Endothelial cell (in vitro differentiated cells): ENCODE measurements around the gene SF1. TPM values are rescaled to one million over a fixed set of nuclear protein-coding genes. Genes with fewer than 3 reads are reported as not detected.

Experiments
- DNase-seq: peaks from one replicate; pipeline ENCODE4 v3.0.0; 2021; ENCODE audit warnings: low spot score
- H3K27ac Mint-ChIP-seq: one replicate; pipeline ENCODE4 v1.8.0; 2021; ENCODE audit warnings: mixed read lengths, inconsistent platforms; ENCODE audit not compliant: unreplicated experiment
- H3K27me3 Mint-ChIP-seq: one replicate; pipeline ENCODE4 v1.8.0; 2021; ENCODE audit warnings: mild to moderate bottlenecking, moderate library complexity, mixed read lengths, inconsistent platforms; ENCODE audit not compliant: unreplicated experiment
- H3K36me3 Mint-ChIP-seq: one replicate; pipeline ENCODE4 v1.8.0; 2021; ENCODE audit warnings: mild to moderate bottlenecking, low read depth, mixed read lengths, inconsistent platforms; ENCODE audit not compliant: unreplicated experiment
- H3K4me1 Mint-ChIP-seq: one replicate; pipeline ENCODE4 v1.8.0; 2021; ENCODE audit warnings: mild to moderate bottlenecking, mixed read lengths, inconsistent platforms; ENCODE audit not compliant: unreplicated experiment
- H3K4me3 Mint-ChIP-seq: one replicate; pipeline ENCODE4 v1.8.0; 2021; ENCODE audit warnings: mild to moderate bottlenecking, mixed read lengths, inconsistent platforms; ENCODE audit not compliant: unreplicated experiment
- H3K9me3 Mint-ChIP-seq: one replicate; pipeline ENCODE4 v1.8.0; 2021; ENCODE audit warnings: mixed read lengths, inconsistent platforms; ENCODE audit not compliant: unreplicated experiment
- total RNA-seq: library from RNA; stranded (reverse); fragmentation: NEBNext Ultra II Directional; extraction: Animal tissue kit (Norgen Biotek cat#: 25700); gene quantifications from one replicate; pipeline ENCODE4 v1.2.1, GENCODE V29; 2021; ENCODE audit not compliant: unreplicated experiment
- TF ChIP-seq, protein P1 (sequence below): fragments of 200-600 bp; sonication (generic); IDR thresholded peaks from one replicate; pipeline ENCODE4 v1.5.0; 2021; ENCODE audit warnings: antibody characterized with exemption; ENCODE audit not compliant: unreplicated experiment

Gene SF1
- total RNA-seq, 1 donor from 2014 or later = 322 TPM

DNA sequence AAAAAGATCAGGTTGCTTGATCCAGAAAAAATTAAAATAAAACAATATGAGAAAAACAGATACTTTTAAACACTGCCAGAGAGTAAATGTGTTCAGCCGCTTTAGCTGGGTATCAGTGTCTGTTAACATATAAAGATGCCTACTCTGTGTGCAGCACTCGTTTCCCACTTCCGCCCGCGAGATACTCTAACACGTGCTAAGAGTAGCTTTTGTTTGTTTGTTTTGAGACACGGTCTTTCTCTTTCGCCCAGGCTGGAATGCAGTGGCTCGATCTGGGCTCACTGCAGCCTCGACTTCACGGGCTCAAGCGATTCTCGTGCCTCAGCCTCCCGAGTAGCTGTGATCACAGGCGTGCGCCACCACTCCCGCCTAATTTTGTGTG lies 32.5 kb upstream of the SF1 start:
- Mint-ChIP-seq H3K27ac (no peak overlapping the region), H3K9me3 (no peaks in the 10 kb centered on the region), H3K27me3 (peaks cover 12% of the 10 kb centered on the region), H3K36me3 (peaks cover 10% of the 10 kb centered on the region), H3K4me1 (no peaks in the 10 kb centered on the region), H3K4me3 (peak overlapping the region; percentile 90)
- no peak for DNase-seq
- TF ChIP-seq, protein P1, sequence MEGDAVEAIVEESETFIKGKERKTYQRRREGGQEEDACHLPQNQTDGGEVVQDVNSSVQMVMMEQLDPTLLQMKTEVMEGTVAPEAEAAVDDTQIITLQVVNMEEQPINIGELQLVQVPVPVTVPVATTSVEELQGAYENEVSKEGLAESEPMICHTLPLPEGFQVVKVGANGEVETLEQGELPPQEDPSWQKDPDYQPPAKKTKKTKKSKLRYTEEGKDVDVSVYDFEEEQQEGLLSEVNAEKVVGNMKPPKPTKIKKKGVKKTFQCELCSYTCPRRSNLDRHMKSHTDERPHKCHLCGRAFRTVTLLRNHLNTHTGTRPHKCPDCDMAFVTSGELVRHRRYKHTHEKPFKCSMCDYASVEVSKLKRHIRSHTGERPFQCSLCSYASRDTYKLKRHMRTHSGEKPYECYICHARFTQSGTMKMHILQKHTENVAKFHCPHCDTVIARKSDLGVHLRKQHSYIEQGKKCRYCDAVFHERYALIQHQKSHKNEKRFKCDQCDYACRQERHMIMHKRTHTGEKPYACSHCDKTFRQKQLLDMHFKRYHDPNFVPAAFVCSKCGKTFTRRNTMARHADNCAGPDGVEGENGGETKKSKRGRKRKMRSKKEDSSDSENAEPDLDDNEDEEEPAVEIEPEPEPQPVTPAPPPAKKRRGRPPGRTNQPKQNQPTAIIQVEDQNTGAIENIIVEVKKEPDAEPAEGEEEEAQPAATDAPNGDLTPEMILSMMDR = no peak

DNA sequence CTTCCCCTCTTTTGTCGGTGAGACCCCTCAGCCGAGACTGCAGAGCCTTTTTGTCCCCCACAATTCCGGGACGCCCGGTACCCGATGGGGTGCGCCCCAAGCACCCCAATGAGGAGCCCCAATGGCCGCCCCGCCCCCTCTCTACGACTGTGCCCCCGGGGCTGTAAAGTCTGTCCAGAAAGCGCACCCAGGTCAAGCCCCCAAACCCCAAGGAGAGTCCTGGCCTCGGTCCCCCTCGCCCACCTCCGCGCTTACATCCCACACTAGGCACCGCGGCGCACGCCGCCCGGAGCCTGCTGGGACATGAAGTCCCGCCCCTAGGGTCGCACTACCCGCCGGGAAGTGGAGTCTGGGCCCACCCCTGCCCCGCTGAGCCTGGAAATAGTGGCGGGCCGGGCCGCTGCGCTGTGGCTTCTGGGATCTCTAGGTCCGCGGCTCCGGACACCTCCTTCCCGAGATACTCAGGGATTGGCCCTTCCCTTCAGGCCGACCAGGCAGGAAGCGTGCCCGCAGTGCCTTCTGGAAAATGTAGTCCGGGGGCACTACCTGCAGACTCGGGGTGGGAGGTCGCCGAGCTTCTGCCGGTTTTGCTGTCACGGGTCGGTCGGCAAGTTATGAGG lies 32.0 kb upstream of the SF1 start, which contains the start of gene MEN1:
Gene MEN1 (minus strand): TSS at position 281 of the 620 bp plus-strand sequence. CDS start 442 bp downstream, outside the sequence.
- H3K4me1 Mint-ChIP-seq = no peaks in the 10 kb centered on the region
- H3K27me3 Mint-ChIP-seq = peaks cover 15% of the 10 kb centered on the region
- H3K36me3 Mint-ChIP-seq = peaks cover 15% of the 10 kb centered on the region
- H3K4me3 Mint-ChIP-seq = peak within 1 kb of the TSS; percentile 90
- H3K9me3 Mint-ChIP-seq = no peaks in the 10 kb centered on the region
- no peak within 1 kb of the TSS for H3K27ac Mint-ChIP-seq
- DNase-seq = peak; percentile 95
- TF ChIP-seq, protein P1 = no peak

DNA sequence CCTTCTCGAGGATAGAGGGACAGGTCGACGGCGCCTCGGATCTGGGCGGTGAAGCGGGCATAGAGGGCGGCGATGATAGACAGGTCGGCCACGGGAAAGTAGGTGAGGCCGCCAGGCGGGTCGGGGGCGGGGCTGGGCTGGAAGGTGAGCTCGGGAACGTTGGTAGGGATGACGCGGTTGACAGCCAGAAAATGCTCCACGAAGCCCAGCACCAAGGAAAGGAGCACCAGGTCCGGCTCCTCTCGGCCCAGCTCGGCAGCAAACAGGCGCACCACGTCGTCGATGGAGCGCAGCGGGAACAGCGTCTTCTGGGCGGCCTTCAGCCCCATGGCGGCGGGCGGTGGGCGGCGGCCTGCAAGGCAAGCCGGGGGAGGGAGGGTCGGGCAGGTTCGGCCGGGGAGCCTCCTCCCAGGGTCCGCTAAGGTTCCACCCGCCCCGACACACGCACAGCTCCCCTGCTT lies 31.5 kb upstream of the SF1 start:
- peak overlapping the region; percentile 90 for H3K4me3 Mint-ChIP-seq
- TF ChIP-seq, protein P1 = no peak
- H3K4me1 Mint-ChIP-seq = no peaks in the 10 kb centered on the region
- DNase-seq = peak; percentile 45
- H3K36me3 Mint-ChIP-seq = peaks cover 15% of the 10 kb centered on the region
- peaks cover 15% of the 10 kb centered on the region for H3K27me3 Mint-ChIP-seq
- H3K27ac Mint-ChIP-seq = no peak overlapping the region
- no peaks in the 10 kb centered on the region for H3K9me3 Mint-ChIP-seq

DNA sequence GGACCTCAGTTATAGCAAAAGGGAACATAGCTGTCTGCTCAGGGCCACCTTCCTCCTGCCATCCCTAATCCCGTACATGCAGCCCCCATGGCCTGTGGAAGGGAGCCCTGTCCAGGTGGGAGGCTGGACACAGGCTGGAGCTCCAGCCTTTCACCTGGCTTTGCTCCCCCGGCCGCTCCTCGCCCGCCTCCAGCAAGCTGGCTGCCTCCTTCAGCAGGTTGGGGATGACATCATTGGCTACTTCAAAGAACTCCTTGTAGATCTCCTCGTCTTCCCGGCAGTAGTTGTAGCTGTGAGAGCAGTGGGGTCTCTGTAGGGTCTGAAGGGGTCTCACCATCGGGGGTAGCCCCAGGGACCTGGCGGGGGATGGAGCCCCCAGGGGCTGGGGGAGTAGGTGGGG lies 27.1 kb upstream of the SF1 start:
- Mint-ChIP-seq H3K27me3 (peaks cover 21% of the 10 kb centered on the region), H3K36me3 (peaks cover 22% of the 10 kb centered on the region), H3K4me3 (no peak overlapping the region), H3K9me3 (no peaks in the 10 kb centered on the region), H3K27ac (no peak overlapping the region), H3K4me1 (peaks cover 12% of the 10 kb centered on the region)
- no peak for DNase-seq
- TF ChIP-seq, protein P1 = no peak
